NCI-H345 (cell line): Measurements from ENCODE around the gene ZNF445.
"Not testable (repeated sequence)": the region's sequence is repeated elsewhere in the genome, so short reads cannot be mapped to it uniquely, and the experiment has no call there.

Experiments used
- DNase-seq: peaks from one replicate; lab custom pipeline; 2025; lab: John Stamatoyannopoulos, UW

ZNF445 gene

DNA sequence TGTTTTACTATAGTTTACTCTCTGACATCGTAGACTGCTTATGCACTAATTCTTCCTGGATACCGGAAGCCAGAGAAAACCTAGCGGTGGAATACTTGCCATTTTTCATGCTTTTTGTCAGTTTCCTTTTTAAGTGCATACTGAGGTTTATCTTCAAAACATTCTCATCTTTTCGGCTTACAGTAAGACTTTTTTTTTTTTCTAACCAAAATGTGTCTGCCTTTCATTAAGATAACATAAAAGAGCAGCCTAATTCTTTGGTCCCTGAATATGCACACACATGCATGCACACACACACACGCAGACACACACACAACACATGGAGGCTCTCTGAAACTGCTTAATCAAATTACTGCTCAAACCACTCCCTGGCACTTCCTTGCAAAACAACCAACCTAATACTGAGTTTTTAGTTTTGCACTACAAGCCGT lies 1.3 kb downstream of the ZNF445 start:
- DNase-seq = no peak

- not testable (repeated sequence) for DNase-seq
Observed at GRCh38 chr3:44474886-44475285, 2.6 kb downstream of the ZNF445 start.

DNA sequence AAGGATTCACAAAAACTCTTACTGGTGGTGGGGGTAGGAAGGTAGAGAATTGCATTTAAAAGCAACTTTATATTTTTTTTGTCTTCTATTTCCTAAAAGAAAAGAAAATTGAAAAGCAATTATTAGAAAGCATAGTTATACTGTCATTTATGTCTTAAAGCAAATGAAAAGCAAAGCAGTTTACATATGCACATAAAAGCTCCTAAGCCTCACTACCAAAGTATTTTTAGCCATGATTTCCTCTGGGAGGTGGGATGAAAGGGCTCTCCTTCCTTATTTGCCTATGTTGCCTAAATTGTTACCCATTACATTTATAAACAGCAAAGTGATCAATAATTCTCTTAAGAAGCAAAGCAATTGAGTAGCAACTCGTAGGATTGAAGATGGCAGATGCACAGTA lies 7.0 kb downstream of the ZNF445 start:
- DNase-seq = no peak

GRCh38 chr3:44469914-44470313 lies 7.6 kb downstream of the ZNF445 start:
- no peak for DNase-seq

- no peak for DNase-seq
Observed at GRCh38 chr3:44468572-44469520, 8.6 kb downstream of the ZNF445 start.

DNA sequence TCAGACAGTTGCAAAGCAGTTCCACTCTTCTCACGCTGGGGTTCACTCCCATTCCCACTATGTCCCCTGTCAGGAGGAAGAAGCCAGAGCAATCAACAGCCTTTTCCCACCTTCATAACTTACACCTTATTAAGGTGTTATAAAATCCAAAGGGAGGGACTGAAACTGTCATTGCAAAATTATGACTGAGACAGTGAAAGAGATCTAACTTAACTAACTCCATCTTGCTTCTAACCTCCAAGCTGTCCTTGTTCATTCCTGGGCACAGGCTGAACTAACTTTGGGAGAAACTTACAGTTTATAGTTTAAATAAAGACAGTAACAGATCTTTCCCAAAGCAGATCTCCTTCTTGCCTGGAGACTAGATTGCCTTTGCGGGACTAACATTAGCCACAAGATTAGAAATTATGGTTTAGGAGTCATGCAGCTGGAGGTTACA lies 9.4 kb downstream of the ZNF445 start:
- DNase-seq = not testable (repeated sequence)

- no peak for DNase-seq
Observed at GRCh38 chr3:44467241-44467640, 10.2 kb downstream of the ZNF445 start.

GRCh38 chr3:44464920-44465319 lies 12.6 kb downstream of the ZNF445 start:
- DNase-seq = not testable (repeated sequence)

GRCh38 chr3:44464509-44464908 lies 13.0 kb downstream of the ZNF445 start:
- DNase-seq = no peak

- not testable (repeated sequence) for DNase-seq
Observed at GRCh38 chr3:44460050-44460449, 17.4 kb downstream of the ZNF445 start.

DNA sequence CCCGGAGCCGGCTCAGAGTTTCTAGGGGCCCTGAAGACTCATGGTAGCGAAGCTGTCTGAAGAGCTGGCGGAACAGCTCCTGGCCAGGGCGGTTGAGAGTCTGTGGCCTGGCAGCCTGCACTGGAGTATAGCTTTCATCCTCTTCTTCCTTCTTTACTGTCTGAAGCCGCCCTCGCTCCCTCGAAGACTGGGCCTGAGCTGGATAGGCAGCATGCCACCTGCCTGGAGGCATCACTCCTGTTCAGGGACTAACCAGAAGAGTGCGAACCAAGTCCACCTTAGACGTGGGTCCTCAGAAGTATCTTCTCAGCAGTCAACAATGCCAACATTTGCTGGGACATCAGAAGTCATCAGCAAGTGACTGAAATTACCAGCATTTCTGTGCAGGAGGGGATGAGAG lies 22.2 kb downstream of the ZNF445 start:
- DNase-seq = no peak

GRCh38 chr3:44454258-44454657 lies 23.2 kb downstream of the ZNF445 start:
- DNase-seq = no peak

DNA sequence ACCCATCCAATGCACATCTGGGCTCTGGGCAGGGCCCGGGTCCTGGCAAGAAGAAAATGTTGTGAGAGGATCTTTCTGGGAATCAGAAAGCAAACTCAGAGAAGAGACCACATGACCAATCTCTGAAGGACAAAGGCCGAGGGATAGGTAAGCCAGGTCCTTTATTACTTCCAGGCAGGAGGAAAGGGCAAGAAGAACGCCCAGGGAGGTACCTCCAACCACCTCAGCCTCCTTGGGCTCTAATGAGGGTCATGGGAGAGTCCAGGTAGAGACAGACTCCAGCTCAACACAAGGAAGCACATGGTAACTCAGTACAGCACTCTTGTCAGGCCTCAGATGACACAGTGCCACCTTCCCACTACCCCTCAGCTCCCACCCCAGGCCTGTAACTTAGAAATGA lies 26.0 kb downstream of the ZNF445 start:
- DNase-seq = no peak

DNA sequence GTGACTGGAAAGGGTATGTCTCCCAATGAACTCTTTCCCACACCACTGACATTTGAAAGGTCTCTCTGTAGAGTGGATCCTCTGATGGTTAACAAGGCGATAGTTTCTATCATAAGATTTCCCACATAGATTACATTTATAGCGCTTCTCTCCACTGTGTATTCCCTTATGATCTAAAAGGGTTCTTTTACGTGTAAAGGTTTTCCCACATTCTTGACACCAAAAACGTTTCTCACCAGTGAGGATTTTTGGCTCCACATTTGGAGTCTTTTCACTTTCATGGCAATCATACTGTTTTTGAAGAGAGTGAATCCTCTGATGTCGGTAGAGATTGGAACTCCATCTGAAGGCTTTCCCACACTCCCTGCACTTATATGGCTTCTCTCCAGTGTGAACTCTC lies 30.5 kb downstream of the ZNF445 start:
- DNase-seq = no peak

DNA sequence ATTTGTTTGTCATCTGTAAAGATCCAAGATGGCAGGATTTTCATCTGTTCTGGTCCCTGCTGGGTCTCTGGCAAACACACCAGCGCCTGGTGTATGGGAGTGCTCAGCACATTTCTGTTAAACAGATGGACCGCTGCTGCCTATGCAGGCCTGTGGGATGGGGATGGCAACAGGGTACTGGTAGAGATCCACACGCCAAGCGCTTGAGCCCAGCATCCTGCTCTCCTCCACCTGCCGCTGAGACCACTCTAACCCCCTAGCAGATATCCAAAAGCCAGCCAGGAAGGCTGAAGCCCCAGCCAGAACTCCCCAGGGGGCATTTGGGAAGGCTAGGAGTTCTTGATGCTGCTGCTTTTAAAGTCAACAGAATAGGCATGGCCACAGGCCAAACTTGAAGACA lies 31.7 kb downstream of the ZNF445 start:
- no peak for DNase-seq

DNA sequence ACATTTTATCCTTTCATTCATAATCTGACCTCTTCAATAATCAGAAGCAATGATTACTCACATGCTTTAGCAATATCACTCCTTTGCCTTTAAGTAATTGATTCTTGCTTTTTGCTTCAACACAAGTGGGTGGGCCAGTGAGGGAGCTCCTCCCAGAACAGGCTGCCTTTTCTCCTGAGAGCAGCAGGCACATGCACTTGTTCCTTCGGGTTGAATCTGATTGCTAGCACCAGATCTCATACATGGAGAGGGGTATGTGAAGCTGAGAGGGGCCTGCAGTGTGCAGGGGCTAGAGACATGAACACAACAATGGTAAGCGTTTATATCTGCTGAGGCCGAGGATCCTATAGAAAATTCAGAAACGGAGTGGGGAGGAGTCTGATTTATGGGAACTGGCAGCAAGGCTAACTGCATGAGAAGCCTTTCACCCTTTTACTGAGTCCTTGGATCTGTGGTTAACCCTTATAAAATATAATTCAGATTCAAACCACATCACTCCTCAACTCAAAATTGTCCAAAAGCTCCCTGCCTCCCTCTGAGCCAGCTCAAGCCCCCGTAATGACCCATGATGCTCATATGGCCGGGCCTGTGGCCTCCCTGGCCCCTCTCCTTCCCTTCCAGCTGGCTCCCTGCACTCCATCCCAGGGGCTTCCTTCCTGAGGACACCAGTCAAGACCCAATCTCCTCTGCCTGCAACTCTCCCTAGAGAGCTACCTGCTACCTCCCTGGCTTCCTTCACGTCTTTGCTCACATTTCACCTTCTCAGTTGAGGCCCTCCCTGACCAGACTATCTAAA lies 32.4 kb downstream of the ZNF445 start:
- no peak for DNase-seq

GRCh38 chr3:44444437-44444836 lies 33.0 kb downstream of the ZNF445 start:
- DNase-seq = no peak

DNA sequence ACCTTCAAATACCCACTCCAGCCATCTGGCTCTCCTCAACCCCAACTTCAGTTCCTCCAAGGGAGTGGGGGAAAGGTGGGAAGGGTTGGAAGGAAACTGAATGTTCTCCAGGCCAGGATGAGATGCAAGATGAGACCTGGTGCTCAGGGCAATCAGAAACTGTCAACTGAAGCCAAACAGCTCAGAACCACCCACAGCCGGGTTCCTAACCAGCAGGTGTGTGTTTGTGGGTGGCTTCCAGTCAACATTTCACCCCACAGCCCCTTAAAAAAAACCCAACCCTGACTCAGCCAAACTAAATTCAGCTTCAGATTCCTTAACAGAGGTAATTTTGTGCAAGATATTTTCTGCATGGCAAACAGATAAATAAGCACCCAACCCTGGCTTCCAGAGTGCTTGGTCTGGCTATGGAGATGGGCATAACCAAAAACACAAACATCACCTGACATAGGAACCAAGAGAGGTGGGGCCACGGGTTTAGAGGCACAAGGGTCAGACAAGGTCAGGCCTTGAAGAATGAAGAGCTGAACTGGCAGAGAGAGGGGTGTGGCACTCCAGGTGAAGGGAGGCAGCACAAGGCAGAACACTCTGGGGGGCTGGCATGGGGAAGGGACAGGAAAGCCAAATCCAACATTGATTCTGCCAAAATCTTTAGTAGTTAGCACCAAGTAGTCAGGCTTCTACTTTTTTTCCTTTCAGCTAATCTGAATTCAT lies 34.7 kb downstream of the ZNF445 start:
- DNase-seq = no peak

- no peak for DNase-seq
Observed at GRCh38 chr3:44439499-44440295, 37.8 kb downstream of the ZNF445 start.

DNA sequence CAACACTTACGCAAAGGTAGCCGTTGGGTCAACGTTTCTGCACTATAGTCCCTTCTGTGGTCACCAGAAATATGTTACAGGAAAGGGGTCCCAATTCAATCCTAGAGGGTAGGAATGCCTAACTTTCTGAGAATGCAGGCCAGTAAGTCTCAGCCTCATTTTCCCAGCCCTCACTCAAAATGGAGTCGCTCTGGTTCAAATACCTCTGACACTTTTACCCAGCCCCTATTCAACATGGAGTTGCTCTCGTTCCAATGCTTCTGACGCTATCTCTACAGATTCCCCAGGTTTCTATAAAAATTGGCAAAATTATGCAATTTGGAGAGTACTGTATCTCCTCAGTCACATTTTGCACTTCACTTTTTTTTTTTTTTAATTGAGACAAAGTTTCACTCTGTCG lies 39.7 kb downstream of the ZNF445 start:
- no peak for DNase-seq

- no peak for DNase-seq
Observed at GRCh38 chr3:44436181-44436580, 41.3 kb downstream of the ZNF445 start.
